CD4-positive, alpha-beta T cell treated with Interleukin-17A for 4 hours (primary cell): ENCODE data around the gene IGSF9B.

Experiments used
- DNase-seq: peaks from one replicate; pipeline ENCODE4 v3.0.0-alpha.2; 2020; ENCODE audit warnings: mixed read lengths

IGSF9B gene

DNA sequence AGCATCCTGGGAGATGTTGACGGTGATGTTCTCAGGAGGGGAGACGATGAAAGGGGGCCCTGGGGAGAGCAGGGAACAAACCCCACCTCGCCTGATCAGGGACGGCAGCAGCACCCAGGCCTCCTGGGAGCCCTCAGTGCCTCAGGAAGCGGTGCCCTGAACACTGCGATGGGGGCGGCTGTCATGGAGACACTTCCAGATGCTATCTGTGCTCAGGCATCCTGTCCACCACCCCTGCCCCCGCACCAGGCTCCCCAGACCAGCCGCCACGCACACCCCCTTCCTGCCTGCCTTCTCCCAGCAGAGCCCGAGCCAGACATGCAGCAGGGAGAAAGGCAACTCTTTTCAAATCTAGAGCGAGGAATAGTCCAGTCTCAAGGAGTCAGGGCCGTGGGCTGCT, 20.6 kb downstream of the IGSF9B start:
- no peak for DNase-seq

- no peak for DNase-seq
Measured at GRCh38 chr11:133935551-133935910, 21.2 kb downstream of the IGSF9B start.

DNA sequence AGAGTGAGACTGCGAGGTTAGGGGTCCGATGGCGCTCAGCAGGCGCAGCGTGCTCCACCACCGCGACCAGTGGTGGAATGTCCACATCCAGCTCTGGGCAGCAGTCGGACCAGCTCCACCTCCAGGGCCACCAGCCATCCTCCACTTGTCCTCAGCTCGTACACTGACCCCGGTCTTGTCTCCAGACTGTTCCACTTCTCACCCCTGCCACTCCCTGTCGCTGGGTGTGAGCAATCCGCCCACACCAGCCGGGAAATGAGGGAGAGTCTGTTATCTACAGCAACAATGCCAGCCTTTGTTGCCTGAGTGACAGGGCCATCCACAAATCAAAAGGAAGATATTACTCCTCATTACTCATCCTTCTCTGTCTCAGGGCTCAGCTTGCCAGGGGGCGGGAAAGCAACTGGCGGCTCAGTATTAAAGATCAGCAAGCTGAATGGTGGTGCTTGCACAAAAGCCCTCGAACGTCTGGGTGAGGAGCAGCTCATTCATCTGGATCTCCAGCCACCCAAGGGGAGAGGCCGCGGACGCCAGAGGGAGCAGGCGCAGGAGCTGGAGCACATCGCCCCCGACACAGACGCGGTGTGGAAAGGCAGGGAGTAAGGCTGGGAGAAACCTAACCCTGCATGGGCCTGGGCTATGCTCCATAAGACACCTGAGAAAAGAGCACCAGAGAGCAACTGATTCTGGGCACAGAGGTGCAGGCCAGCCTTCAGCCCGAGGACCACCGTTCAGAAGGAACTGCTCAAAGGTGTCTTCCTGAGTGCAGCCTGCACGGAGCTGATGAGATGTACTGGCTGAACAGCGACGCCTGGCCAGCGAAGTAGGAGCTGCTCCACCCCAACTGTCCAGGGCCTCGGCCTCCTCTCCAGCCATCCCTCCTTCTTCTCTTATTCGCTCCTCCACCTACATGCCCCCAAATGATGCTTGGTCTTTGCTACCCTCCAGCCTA, 21.9 kb downstream of the IGSF9B start:
- no peak for DNase-seq

DNA sequence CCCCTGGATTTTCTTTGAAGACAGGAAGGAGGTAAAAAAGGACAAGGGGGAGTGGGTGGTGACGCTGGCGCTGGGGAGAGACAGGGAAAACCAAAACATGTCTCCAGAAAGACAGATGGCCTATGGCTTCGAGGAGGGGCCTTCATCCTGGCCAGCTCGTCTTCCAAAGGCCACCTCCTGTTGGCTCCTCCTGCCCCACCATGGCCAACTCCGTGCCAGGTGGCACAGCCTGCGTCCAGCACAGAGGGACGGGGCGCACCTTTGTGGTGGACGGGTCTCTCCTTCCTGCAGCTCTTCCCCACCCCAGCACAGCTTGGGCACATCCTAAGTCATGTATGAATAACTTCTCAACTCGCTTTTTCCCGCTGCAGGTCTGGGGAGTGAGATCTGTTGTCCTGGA, 22.7 kb downstream of the IGSF9B start:
- no peak for DNase-seq

DNA sequence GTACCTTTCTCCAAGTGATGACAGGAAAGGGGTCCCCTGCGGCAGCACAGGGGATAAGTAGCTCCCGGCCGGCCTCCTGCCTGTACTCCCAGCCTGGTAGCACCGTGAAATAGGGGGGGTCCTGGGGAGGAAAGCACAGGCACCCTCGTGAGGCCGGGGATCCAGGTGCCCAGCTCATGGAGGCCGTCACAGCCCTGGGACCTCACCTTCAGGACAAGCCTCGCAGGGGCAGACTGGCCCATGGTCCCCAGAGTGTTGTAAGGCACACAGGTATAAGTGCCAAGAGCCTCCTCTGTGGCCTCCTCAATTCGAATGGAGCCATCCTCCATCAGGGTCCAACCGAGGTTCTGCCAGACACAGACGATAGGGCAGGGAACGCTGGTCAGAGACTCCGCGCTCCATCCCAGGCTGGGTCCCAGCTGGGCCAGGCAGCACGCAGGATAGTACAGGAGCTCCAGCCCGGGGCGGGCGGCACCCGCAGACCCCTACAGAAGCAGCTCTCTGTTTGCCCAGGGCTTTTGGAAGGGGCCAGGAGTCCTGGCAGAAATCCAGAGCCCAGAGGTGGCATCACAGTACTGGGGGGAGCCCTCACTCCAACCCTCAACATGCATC, 25.2 kb downstream of the IGSF9B start:
- no peak for DNase-seq

DNA sequence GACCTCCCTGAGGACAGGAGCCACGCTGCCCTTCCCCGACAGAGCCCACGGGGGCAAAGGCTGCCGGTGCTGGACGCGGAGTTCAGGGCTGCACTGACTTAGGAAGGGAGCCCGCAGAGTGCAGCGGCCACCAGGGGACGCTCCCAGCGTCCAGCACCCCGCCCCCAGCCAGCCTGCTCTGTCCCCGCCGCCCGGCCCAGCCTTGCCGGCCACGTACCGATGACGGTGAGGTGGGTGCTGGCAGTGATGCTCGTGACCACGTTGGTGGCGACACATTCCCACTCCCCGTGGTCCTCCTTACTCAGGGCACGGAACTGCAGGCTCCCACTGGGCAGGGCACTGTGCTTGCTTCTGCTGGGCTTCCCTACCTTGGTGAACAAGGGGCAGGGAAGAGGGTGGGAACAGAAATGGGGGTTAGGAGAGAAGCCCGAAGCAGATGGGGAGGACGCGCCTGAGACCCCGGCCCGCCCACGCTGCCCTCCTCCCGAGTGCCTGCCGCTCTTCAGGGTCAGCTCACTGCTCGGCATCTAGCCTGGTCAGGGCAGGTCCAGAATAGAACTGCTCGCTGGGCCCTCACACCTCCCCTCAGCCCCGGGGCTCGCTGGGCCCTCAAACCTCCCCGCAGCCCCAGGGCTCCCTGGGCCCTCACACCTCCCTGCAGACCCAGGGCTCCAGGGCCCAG, 25.9 kb downstream of the IGSF9B start:
- no peak for DNase-seq

- no peak for DNase-seq
Measured at GRCh38 chr11:133930053-133930766, 26.6 kb downstream of the IGSF9B start.

- no peak for DNase-seq
Measured at GRCh38 chr11:133929401-133930052, 27.2 kb downstream of the IGSF9B start.

DNA sequence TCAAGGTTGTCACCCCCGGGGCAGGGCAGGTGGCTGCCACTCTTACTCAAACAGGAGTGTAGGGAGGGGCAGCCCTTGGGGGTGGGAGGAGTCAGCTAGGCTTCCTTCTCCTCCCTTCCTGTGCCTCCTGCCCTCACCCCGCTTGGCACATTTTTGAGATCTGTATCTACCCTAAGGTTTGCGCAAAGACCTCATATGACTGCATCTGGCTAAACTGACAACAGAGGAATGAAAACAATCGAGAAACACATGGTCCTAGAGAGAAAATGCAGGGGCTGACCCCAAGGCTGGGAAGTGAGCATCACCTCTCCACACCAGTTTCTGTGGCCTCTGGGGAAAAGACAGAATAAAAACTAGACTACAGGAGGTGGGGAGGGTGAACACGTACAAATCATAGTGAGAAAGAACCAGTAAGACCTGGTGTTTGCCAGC, 28.1 kb downstream of the IGSF9B start:
- DNase-seq = peak; percentile 80

DNA sequence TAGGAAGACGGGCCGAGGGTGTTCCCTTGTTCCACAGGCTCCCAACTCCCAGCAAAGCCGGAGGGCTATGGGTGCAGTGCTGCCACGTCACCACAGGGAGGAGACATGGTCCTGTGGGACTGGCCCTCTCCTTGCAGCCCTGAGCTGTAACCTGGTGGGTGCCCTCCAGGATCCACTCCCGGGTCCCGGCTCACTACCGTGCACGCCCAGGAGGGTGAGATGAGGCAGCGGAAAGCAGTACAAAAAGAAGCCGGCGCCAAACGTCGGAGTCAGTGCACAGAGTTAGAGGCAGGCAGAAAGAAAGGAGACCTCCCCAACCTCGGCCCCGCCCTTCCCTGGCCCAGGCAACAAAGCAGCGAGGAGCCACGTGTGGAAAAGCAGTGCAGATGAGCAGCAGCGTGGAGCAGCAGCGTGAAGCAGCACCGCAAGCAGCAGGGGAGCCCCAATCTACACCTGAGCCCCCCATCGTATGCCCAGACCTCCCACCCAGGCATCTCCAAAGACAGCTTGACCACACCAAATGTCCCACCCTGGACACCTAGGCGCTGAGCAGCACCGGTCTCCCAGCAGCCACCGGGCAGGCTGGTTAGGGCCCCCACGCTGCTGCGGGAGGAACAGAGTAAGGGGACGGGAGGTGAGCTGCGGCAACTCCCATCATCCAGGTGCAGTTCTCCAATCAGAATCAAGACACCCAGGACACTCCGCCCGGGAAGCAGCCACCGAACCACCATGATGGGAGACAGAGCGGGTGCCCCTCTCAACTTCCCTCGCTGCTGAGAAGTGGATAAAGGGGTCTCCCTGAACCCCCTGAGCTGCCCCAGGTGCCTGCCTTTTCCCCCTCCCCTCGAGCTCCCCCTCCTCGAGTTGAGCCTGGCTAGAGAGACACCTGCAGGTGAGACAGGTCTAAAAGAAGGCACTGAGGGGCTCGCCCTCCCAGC, 28.8 kb downstream of the IGSF9B start:
- DNase-seq = peak; percentile 79

GRCh38 chr11:133926466-133927246, 30.1 kb downstream of the IGSF9B start:
- DNase-seq = no peak

- no peak for DNase-seq
Measured at GRCh38 chr11:133925756-133926155, 31.0 kb downstream of the IGSF9B start.

DNA sequence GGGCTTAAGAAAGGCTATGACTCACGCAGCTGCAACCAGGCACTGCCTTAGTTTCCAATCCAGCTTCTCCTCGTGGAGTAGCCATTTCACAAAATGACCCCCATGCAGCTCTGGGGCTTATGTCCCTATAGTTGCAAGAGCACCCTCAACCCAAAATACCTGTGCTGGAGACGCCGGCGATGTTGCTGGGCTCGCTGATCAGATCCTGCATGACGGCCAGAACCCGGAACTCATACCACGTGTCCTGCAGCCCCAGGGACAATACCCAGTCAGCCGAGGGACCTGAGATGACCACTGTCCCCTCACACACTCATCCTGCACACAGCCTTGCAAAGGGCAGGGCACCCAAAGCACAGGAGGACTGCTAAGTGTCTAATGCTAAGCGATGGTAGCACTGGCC, 32.1 kb downstream of the IGSF9B start:
- DNase-seq = no peak

GRCh38 chr11:133922078-133922870, 34.5 kb downstream of the IGSF9B start:
- DNase-seq = no peak

DNA sequence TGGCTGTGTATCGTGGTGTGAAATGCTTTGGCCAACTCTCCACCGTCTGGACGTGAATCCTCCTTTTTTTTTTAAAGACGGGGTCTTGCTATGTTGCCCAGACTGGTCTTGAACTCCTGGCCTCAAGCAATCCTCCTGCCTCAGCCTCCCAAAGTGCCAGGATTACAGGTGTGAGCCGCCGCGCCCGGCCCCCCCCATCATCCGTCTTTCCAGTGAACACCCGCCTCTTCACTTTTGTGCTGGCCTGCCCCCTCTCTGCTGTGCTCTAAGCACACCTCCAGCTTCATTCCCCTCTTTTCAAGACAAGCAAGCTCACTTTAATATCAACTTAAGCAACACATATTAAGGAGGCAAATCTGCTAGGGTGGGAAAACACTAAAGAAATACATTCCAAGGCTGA, 35.3 kb downstream of the IGSF9B start:
- no peak for DNase-seq

GRCh38 chr11:133921026-133921425, 35.7 kb downstream of the IGSF9B start:
- no peak for DNase-seq

- DNase-seq = no peak
Measured at GRCh38 chr11:133920109-133920990, 36.4 kb downstream of the IGSF9B start.

DNA sequence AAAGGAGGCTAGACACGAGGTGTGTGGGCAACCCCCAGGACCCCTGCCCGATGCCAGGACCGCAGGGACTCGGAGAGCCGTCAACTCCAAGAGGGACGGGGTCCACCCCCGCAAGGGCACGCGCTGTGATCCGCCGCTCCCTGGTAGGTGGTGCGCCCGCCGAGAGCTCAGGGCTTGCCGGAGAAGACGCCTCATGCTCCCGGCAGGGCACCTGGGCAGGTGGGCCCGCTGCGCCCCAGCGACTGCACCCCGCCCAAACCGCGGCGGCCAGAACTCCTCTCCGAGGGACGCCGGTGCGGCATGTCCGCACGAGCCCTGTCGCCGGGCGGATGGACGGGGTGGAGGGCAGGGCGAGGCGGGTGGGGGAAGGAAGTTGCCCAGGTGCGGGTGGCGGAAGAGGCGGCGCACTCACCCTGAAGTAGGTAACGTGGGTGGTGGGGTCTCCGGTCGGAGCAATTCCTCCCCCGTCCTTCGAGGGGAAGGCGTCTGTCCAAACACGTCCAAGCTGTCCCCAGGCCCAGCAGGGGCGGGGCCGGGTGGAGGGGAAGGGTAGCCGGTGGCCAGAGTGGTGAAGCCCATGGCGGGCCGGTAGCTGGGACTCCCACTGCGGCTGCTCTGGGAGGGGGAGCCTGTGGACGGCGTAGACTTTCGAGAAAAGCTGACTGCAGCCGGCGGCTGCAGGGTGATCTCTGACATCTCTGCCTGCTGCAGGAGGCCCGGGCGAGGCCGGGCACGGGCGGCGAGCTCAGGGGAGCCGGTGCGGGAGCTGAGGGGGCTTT, 37.2 kb downstream of the IGSF9B start:
- peak; percentile 19 for DNase-seq
